IMR-90 (cell line): ENCODE measurements around the gene SF3B2. TPM values are rescaled to one million over a fixed set of nuclear protein-coding genes. Genes with fewer than 3 reads are reported as not detected.

Experiments used
- ATAC-seq: fragments of 200-7000 bp; cut with Tn5 transposase; 2 replicates; pipeline ENCODE4 v1.9.1; 2020; ENCODE audit warnings: low read depth, mild to moderate bottlenecking, moderate library complexity
- BruUV-seq: library from RNA; stranded (reverse); fragments of 400-500 nt; replicated peaks from 2 replicates; lab custom pipeline; 2021; lab: Mats Ljungman, UMichigan
- CTCF ChIA-PET: fragments of 300-600 bp; formaldehyde crosslinking; extraction: SDS; loops from one replicate; lab custom pipeline; 2021; ENCODE audit warnings: antibody characterized with exemption; lab: Yijun Ruan, JAX
- POLR2A ChIA-PET: fragments of 300-600 bp; sonication (Branson Sonifier 250); formaldehyde crosslinking; loops from one replicate; lab custom pipeline; 2022; ENCODE audit warnings: antibody characterized with exemption; ENCODE audit not compliant: unreplicated experiment; lab: Charles Lee
- DNase-seq: peaks from one replicate; pipeline ENCODE4 v3.0.0; 2013
- H2AFZ ChIP-seq: replicated peaks from 2 replicates; pipeline ENCODE3; 2013; ENCODE audit warnings: low read length, mild to moderate bottlenecking; ENCODE audit not compliant: poor library complexity
- H2AK5ac ChIP-seq: 2 replicates; pipeline ENCODE4 v1.6.1; 2013; ENCODE audit warnings: low read depth, low read length, inconsistent platforms
- H2AK9ac ChIP-seq: replicated peaks from 2 replicates; pipeline ENCODE3; 2013; ENCODE audit warnings: mild to moderate bottlenecking, low read depth, low read length, moderate library complexity; ENCODE audit not compliant: poor library complexity
- H2BK120ac ChIP-seq: 2 replicates; pipeline ENCODE4 v1.6.1; 2013; ENCODE audit warnings: low read depth, low read length, inconsistent platforms
- H2BK15ac ChIP-seq: 3 replicates; pipeline ENCODE4 v1.6.1; 2013; ENCODE audit warnings: low read depth, low read length, inconsistent platforms
- H2BK20ac ChIP-seq: 2 replicates; pipeline ENCODE4 v1.6.1; 2013; ENCODE audit warnings: low read depth, mild to moderate bottlenecking, inconsistent platforms, low read length, moderate library complexity
- H2BK5ac ChIP-seq: 2 replicates; pipeline ENCODE4 v1.6.1; 2013; ENCODE audit warnings: mild to moderate bottlenecking, low read depth, low read length, inconsistent platforms; ENCODE audit not compliant: poor library complexity, severe bottlenecking
- H3K14ac ChIP-seq: replicated peaks from 2 replicates; pipeline ENCODE4 v1.6.1; 2013; ENCODE audit warnings: low read depth, low read length, inconsistent platforms
- H3K18ac ChIP-seq: 2 replicates; pipeline ENCODE4 v1.6.1; 2013; ENCODE audit warnings: low read depth, low read length, control low read depth
- H3K23ac ChIP-seq: 2 replicates; pipeline ENCODE4 v1.6.1; 2013; ENCODE audit warnings: low read depth, low read length, inconsistent platforms
- H3K27ac ChIP-seq: 2 replicates; pipeline ENCODE4 v1.5.1; 2013; ENCODE audit warnings: mild to moderate bottlenecking, control low read depth, low read length; ENCODE audit not compliant: insufficient read depth
- H3K27me3 ChIP-seq: 2 replicates; pipeline ENCODE4 v1.6.1; 2013; ENCODE audit warnings: low read length; ENCODE audit not compliant: control insufficient read depth, insufficient read depth
- H3K36me3 ChIP-seq: 2 replicates; pipeline ENCODE4 v1.6.1; 2013; ENCODE audit warnings: low read length, mixed read lengths; ENCODE audit not compliant: control insufficient read depth, insufficient read depth
- H3K4ac ChIP-seq: 2 replicates; pipeline ENCODE4 v1.6.1; 2013; ENCODE audit warnings: low read depth, low read length, inconsistent platforms
- H3K4me1 ChIP-seq: 2 replicates; pipeline ENCODE4 v1.6.1; 2013; ENCODE audit warnings: low read length, mixed read lengths; ENCODE audit not compliant: control insufficient read depth, insufficient read depth
- H3K4me2 ChIP-seq: 2 replicates; pipeline ENCODE4 v1.6.1; 2013; ENCODE audit warnings: low read depth, mild to moderate bottlenecking, control low read depth, low read length, moderate library complexity
- H3K4me3 ChIP-seq: 2 replicates; pipeline ENCODE4 v1.5.1; 2013; ENCODE audit warnings: low read depth, mild to moderate bottlenecking, control low read depth, low read length, moderate library complexity; ENCODE audit not compliant: insufficient read depth
- H3K56ac ChIP-seq: 2 replicates; pipeline ENCODE4 v1.6.1; 2013; ENCODE audit warnings: low read length, inconsistent platforms; ENCODE audit not compliant: insufficient read depth; ENCODE audit errors: extremely low read depth
- H3K79me1 ChIP-seq, 2 experiments: 2 replicates each; pipeline ENCODE4 v1.6.1; 2013; ENCODE audit warnings: low read length in 2 of 2, inconsistent platforms in 1 of 2, low read depth in 1 of 2
- H3K9ac ChIP-seq: 2 replicates; pipeline ENCODE4 v1.6.1; 2013; ENCODE audit warnings: low read depth, low read length, control low read depth
- H3K9me1 ChIP-seq: 2 replicates; pipeline ENCODE4 v1.6.1; 2013; ENCODE audit warnings: low read length, inconsistent platforms; ENCODE audit not compliant: insufficient read depth
- H3K9me3 ChIP-seq: 2 replicates; pipeline ENCODE4 v1.6.1; 2013; ENCODE audit warnings: low read length; ENCODE audit not compliant: control insufficient read depth, insufficient read depth
- H4K20me1 ChIP-seq: 2 replicates; pipeline ENCODE4 v1.6.1; 2013; ENCODE audit warnings: low read length, inconsistent platforms; ENCODE audit not compliant: insufficient read depth
- H4K5ac ChIP-seq: 2 replicates; pipeline ENCODE4 v1.6.1; 2013; ENCODE audit warnings: mild to moderate bottlenecking, low read depth, low read length, control low read depth
- H4K8ac ChIP-seq, 2 experiments: 2 replicates each; pipeline ENCODE4 v1.6.1; 2013; ENCODE audit warnings: low read depth in 2 of 2, low read length in 2 of 2, control low read depth in 1 of 2, inconsistent platforms in 1 of 2
- H4K91ac ChIP-seq: 2 replicates; pipeline ENCODE4 v1.6.1; 2013; ENCODE audit warnings: low read depth, low read length, inconsistent platforms; ENCODE audit not compliant: insufficient read depth
- MAFK ChIP-seq: IDR thresholded peaks from 2 replicates; pipeline ENCODE4 v1.6.1; 2012; ENCODE audit warnings: low read depth, low read length, improper control_type of control experiment
- MXI1 ChIP-seq: IDR thresholded peaks from 2 replicates; pipeline ENCODE4 v1.6.1; 2012; ENCODE audit warnings: low read depth, mild to moderate bottlenecking, low read length, moderate library complexity, borderline replicate concordance
- WGBS, 2 experiments: methylation state at CpG; one replicate each; pipeline versions ENCODE4 v1.1.5 to v1.1.7; 2013; ENCODE audit warnings: missing lambda C conversion rate in 2 of 2; ENCODE audit not compliant: insufficient read length in 1 of 2; ENCODE audit errors: extremely low coverage in 2 of 2; 5-methylcytosine and 5-hydroxymethylcytosine counted together
- dilution Hi-C: fragments of 300-500 bp; cut with HindIII; formaldehyde crosslinking; loops from one replicate; pipeline ENCODE4 v1.14.3; 2018; ENCODE audit warnings: low sequenced_read_pairs; ENCODE audit not compliant: unreplicated experiment
- in situ Hi-C: fragments of 300-500 bp; cut with MboI; formaldehyde crosslinking; loops from 3 replicates; pipeline ENCODE4 v1.14.3; 2019; ENCODE audit warnings: low sequenced_read_pairs, inconsistent platforms, mixed read lengths
- intact Hi-C: fragments of 100-400 bp; cut with micrococcal nuclease; formaldehyde crosslinking; loops from 2 replicates; pipeline ENCODE4 v1.10.0; 2022
- polyA plus RNA-seq, 3 experiments: library from polyadenylated mRNA; depleted of rRNA; stranded (reverse); fragments of >200 nt; gene quantifications; 2 replicates each; pipeline ENCODE4 v1.2.3, GENCODE V29; 2012; ENCODE audit warnings: low replicate concordance in 1 of 3
- total RNA-seq: library from RNA; depleted of rRNA; stranded (reverse); fragments of >200 nt; gene quantifications from 2 replicates; pipeline ENCODE4 v1.2.3, GENCODE V29; 2012

Gene SF3B2
- total and polyA plus RNA-seq, 2 of the 4 experiments (the other 2 are of a cell fraction) = 120 to 122 TPM

DNA sequence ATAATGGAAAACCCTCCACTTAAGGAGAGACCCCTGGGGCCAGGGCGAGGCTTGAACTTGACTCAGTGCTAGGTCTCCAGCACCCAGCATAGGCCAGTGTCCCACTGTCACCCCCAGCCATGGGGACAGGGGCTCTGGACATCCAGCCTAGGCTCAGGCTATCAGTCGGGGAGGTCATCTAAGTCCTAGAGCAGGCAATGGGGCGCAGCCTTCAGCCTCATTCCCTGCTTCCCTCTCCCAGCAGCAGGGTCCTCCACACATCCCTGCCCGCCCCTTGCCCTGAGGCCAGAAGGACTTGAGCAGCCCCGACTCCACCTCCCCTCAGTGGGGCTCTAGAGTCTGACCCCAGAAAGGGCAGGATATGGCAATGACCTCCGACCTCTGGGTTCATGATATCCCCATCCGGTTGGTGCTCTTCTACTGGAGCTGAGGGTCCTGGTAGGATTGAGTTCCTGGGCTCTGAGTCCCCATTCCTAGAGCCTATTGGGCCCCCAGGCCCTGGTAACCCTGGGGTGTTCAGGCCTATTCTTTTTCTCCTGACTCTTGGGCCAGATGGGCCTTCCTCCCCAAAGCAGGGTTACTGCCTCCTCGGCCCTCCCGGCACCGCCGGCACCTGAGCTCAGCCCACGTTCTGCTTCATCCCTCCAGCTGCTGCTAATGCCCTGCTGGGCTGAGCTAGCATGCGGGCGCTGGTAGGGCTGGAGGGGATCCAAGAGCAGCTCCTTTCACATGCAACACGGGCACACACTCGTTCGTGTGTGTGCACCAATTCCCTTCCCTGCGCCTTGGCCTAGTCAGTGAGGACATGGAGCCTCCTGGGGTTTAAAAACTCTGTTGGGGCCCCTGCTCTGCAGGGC, 36.0 kb upstream of the SF3B2 start:
- TF ChIP-seq MAFK (no peak), MXI1 (no peak)
- 72% methylated on average over 10 of the region's 18 CpGs; no CpG with 5 or more reads in 1 of the 2 experiments for WGBS, 2 experiments
- Histone ChIP-seq H3K4ac (peak overlapping the region; percentile 75), H3K9ac (no peak overlapping the region), H4K5ac (peak overlapping the region; percentile 2; the same call in 1 of the 2 replicates), H3K9me3 (no peaks in the 10 kb centered on the region), H3K56ac (no peak overlapping the region), H3K27ac (no peak overlapping the region; the same call in 1 of the 2 replicates), H3K4me3 (no peak overlapping the region), H3K18ac (no peak overlapping the region), H3K4me1 (peaks cover 13% of the 10 kb centered on the region), H3K4me2 (no peak overlapping the region), H2AFZ (peak overlapping the region; percentile 86), H2BK120ac (peak overlapping the region; percentile 85), H3K14ac (peak overlapping the region; percentile 80), H4K20me1 (no peaks in the 10 kb centered on the region; the same call in 1 of the 2 replicates), H2BK20ac (peak overlapping the region; percentile 71; the same call in 1 of the 2 replicates), H2BK15ac (peak overlapping the region; percentile 85; the same call in 1 of the 3 replicates), H3K27me3 (peaks cover 10% of the 10 kb centered on the region), H3K79me1 (no peaks in the 10 kb centered on the region), H4K8ac (peak overlapping the region; percentile 81 to 88), H3K9me1 (peaks cover 27% of the 10 kb centered on the region), H2AK9ac (peak overlapping the region; percentile 93), H4K91ac (peak overlapping the region; percentile 83), H3K36me3 (no peaks in the 10 kb centered on the region), H2BK5ac (peak overlapping the region; percentile 48), H3K23ac (peak overlapping the region; percentile 42; the same call in 1 of the 2 replicates), H2AK5ac (peak overlapping the region; percentile 82)
- in situ Hi-C loops = no loop called here
- ATAC-seq (no peak), DNase-seq (no peak)
- intact Hi-C loops = no loop called here
- ChIA-PET POLR2A (no interaction called here), CTCF (interaction anchor here (0.5 kb wide), 1 partner anchor 305 kb away, joined by 3 read pairs; no protein-coding TSS in a partner anchor)
- dilution Hi-C loops = no loop called here
- BruUV-seq = no TSS peak
